PC-3 (cell line): ENCODE results near the gene AGBL1.

Experiments
- EZH2 ChIP-seq: fragments of 300-600 bp; sonication (generic); IDR thresholded peaks from one replicate; pipeline ENCODE4 v1.6.1; 2017; ENCODE audit warnings: antibody characterized with exemption, mild to moderate bottlenecking, low read length; ENCODE audit not compliant: unreplicated experiment
- EZH2phosphoT487 ChIP-seq: fragments of 300-600 bp; sonication (generic); IDR thresholded peaks from 2 replicates; pipeline ENCODE4 v1.6.1; 2018; ENCODE audit warnings: mild to moderate bottlenecking, antibody characterized with exemption, low read length, borderline replicate concordance
- TF ChIP-seq, protein P1 (sequence below): fragments of 300-600 bp; sonication (generic); conservative IDR thresholded peaks from 2 replicates; pipeline ENCODE4 v1.5.1; 2017; ENCODE audit warnings: antibody characterized with exemption, low read depth, mild to moderate bottlenecking, low read length

- TF ChIP-seq, protein P1, sequence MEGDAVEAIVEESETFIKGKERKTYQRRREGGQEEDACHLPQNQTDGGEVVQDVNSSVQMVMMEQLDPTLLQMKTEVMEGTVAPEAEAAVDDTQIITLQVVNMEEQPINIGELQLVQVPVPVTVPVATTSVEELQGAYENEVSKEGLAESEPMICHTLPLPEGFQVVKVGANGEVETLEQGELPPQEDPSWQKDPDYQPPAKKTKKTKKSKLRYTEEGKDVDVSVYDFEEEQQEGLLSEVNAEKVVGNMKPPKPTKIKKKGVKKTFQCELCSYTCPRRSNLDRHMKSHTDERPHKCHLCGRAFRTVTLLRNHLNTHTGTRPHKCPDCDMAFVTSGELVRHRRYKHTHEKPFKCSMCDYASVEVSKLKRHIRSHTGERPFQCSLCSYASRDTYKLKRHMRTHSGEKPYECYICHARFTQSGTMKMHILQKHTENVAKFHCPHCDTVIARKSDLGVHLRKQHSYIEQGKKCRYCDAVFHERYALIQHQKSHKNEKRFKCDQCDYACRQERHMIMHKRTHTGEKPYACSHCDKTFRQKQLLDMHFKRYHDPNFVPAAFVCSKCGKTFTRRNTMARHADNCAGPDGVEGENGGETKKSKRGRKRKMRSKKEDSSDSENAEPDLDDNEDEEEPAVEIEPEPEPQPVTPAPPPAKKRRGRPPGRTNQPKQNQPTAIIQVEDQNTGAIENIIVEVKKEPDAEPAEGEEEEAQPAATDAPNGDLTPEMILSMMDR = no peak
- TF ChIP-seq EZH2 (no peak), EZH2phosphoT487 (no peak)
Measured at GRCh38 chr15:86591994-86592735, 512.5 kb downstream of the AGBL1 start.
